Activated T-helper 17 cell treated with anti-CD3 and anti-CD28 coated beads, Interleukin-2, amount 50 U/mL, for 72 hours (primary cell): Measurements from ENCODE around the gene WWTR1. TPM values are rescaled to one million over a fixed set of nuclear protein-coding genes. Genes with fewer than 3 reads are reported as not detected.

Experiments
- ATAC-seq: fragments of 150-1000 bp; cut with Tn5 transposase; replicated peaks from 2 replicates; pipeline ENCODE4 v1.10.0; 2021; ENCODE audit warnings: mild to moderate bottlenecking, moderate library complexity
- H3K27ac Mint-ChIP-seq: one replicate; pipeline ENCODE4 v1.8.0; 2022; ENCODE audit warnings: mixed read lengths
- H3K27me3 Mint-ChIP-seq: one replicate; pipeline ENCODE4 v1.8.0; 2022; ENCODE audit warnings: mixed read lengths
- H3K36me3 Mint-ChIP-seq: one replicate; pipeline ENCODE4 v1.8.0; 2022; ENCODE audit warnings: low read depth, mild to moderate bottlenecking, mixed read lengths
- H3K4me1 Mint-ChIP-seq: one replicate; pipeline ENCODE4 v1.8.0; 2022; ENCODE audit warnings: mixed read lengths
- H3K4me3 Mint-ChIP-seq: one replicate; pipeline ENCODE4 v1.8.0; 2022; ENCODE audit warnings: mild to moderate bottlenecking, mixed read lengths
- H3K9me3 Mint-ChIP-seq: one replicate; pipeline ENCODE4 v1.8.0; 2022; ENCODE audit warnings: mixed read lengths
- total RNA-seq, 2 donors: library from RNA; stranded (reverse); gene quantifications; one replicate each; pipeline ENCODE4 v1.2.3, GENCODE V29; 2022

Gene WWTR1
- total RNA-seq, 2 donors from 2014 or later: 1.8 to 2.8 TPM

- no peaks in the 10 kb centered on the region for H3K9me3 Mint-ChIP-seq
- peaks cover 5% of the 10 kb centered on the region for H3K27me3 Mint-ChIP-seq
- no peak overlapping the region for H3K4me3 Mint-ChIP-seq
- peaks cover 9% of the 10 kb centered on the region for H3K4me1 Mint-ChIP-seq
- H3K36me3 Mint-ChIP-seq: no peaks in the 10 kb centered on the region
- peak overlapping the region; percentile 81 for H3K27ac Mint-ChIP-seq
- ATAC-seq: peak; percentile 84
Observed at GRCh38 chr3:149621218-149622005, 36.4 kb downstream of the WWTR1 start.

GRCh38 chr3:149620291-149621020 lies 37.4 kb downstream of the WWTR1 start:
- Mint-ChIP-seq H3K9me3 (no peaks in the 10 kb centered on the region), H3K27me3 (peaks cover 2% of the 10 kb centered on the region), H3K4me1 (peaks cover 9% of the 10 kb centered on the region), H3K36me3 (no peaks in the 10 kb centered on the region), H3K27ac (peak overlapping the region; percentile 81), H3K4me3 (no peak overlapping the region)
- peak; percentile 87 for ATAC-seq

GRCh38 chr3:149619136-149619535 lies 38.7 kb downstream of the WWTR1 start:
- Mint-ChIP-seq H3K9me3 (no peaks in the 10 kb centered on the region), H3K4me3 (no peak overlapping the region), H3K36me3 (no peaks in the 10 kb centered on the region), H3K27ac (no peak overlapping the region), H3K27me3 (peaks cover 2% of the 10 kb centered on the region), H3K4me1 (peaks cover 9% of the 10 kb centered on the region)
- ATAC-seq: no peak

GRCh38 chr3:149618151-149619123 lies 39.4 kb downstream of the WWTR1 start:
- Mint-ChIP-seq H3K27ac (no peak overlapping the region), H3K27me3 (peaks cover 2% of the 10 kb centered on the region), H3K36me3 (no peaks in the 10 kb centered on the region), H3K4me3 (no peak overlapping the region), H3K9me3 (no peaks in the 10 kb centered on the region), H3K4me1 (peaks cover 9% of the 10 kb centered on the region)
- ATAC-seq: no peak

GRCh38 chr3:149615731-149616221 lies 42.0 kb downstream of the WWTR1 start:
- H3K27me3 Mint-ChIP-seq: peaks cover 8% of the 10 kb centered on the region
- no peak overlapping the region for H3K4me3 Mint-ChIP-seq
- no peaks in the 10 kb centered on the region for H3K9me3 Mint-ChIP-seq
- no peak overlapping the region for H3K27ac Mint-ChIP-seq
- peaks cover 5% of the 10 kb centered on the region for H3K4me1 Mint-ChIP-seq
- no peaks in the 10 kb centered on the region for H3K36me3 Mint-ChIP-seq
- ATAC-seq: no peak

- H3K4me3 Mint-ChIP-seq: no peak overlapping the region
- H3K27ac Mint-ChIP-seq: no peak overlapping the region
- H3K36me3 Mint-ChIP-seq: no peaks in the 10 kb centered on the region
- no peak for ATAC-seq
- no peaks in the 10 kb centered on the region for H3K9me3 Mint-ChIP-seq
- H3K27me3 Mint-ChIP-seq: peaks cover 12% of the 10 kb centered on the region
- no peaks in the 10 kb centered on the region for H3K4me1 Mint-ChIP-seq
Observed at GRCh38 chr3:149613988-149614387, 43.8 kb downstream of the WWTR1 start.

GRCh38 chr3:149612456-149612855 lies 45.4 kb downstream of the WWTR1 start:
- no peaks in the 10 kb centered on the region for H3K4me1 Mint-ChIP-seq
- no peak for ATAC-seq

GRCh38 chr3:149611149-149611548 lies 46.7 kb downstream of the WWTR1 start:
- Mint-ChIP-seq H3K27ac (no peak overlapping the region), H3K27me3 (peaks cover 12% of the 10 kb centered on the region), H3K36me3 (no peaks in the 10 kb centered on the region), H3K4me3 (no peak overlapping the region), H3K9me3 (no peaks in the 10 kb centered on the region), H3K4me1 (no peaks in the 10 kb centered on the region)
- no peak for ATAC-seq

More at GRCh38 chr3:149612456-149612855, 45.4 kb downstream of the WWTR1 start:
- no peak overlapping the region for H3K27ac Mint-ChIP-seq
- H3K27me3 Mint-ChIP-seq: peaks cover 12% of the 10 kb centered on the region
- no peaks in the 10 kb centered on the region for H3K36me3 Mint-ChIP-seq
- H3K9me3 Mint-ChIP-seq: no peaks in the 10 kb centered on the region
- no peak overlapping the region for H3K4me3 Mint-ChIP-seq

GRCh38 chr3:149610351-149611105 lies 47.3 kb downstream of the WWTR1 start:
- no peak for ATAC-seq
- H3K4me3 Mint-ChIP-seq: no peak overlapping the region
- no peak overlapping the region for H3K27ac Mint-ChIP-seq
- no peaks in the 10 kb centered on the region for H3K9me3 Mint-ChIP-seq
- no peaks in the 10 kb centered on the region for H3K36me3 Mint-ChIP-seq
- no peaks in the 10 kb centered on the region for H3K4me1 Mint-ChIP-seq
- peaks cover 12% of the 10 kb centered on the region for H3K27me3 Mint-ChIP-seq

- Mint-ChIP-seq H3K4me1 (no peaks in the 10 kb centered on the region), H3K27me3 (peaks cover 16% of the 10 kb centered on the region), H3K36me3 (no peaks in the 10 kb centered on the region), H3K27ac (no peak overlapping the region), H3K4me3 (no peak overlapping the region), H3K9me3 (no peaks in the 10 kb centered on the region)
- peak; percentile 21 for ATAC-seq
Observed at GRCh38 chr3:149609595-149609994, 48.2 kb downstream of the WWTR1 start.

- ATAC-seq: no peak
- peaks cover 16% of the 10 kb centered on the region for H3K27me3 Mint-ChIP-seq
- H3K36me3 Mint-ChIP-seq: no peaks in the 10 kb centered on the region
- H3K4me3 Mint-ChIP-seq: no peak overlapping the region
- H3K4me1 Mint-ChIP-seq: no peaks in the 10 kb centered on the region
- no peaks in the 10 kb centered on the region for H3K9me3 Mint-ChIP-seq
- H3K27ac Mint-ChIP-seq: no peak overlapping the region
Observed at GRCh38 chr3:149608987-149609386, 48.8 kb downstream of the WWTR1 start.

- Mint-ChIP-seq H3K9me3 (no peaks in the 10 kb centered on the region), H3K4me1 (no peaks in the 10 kb centered on the region), H3K36me3 (no peaks in the 10 kb centered on the region), H3K27me3 (peaks cover 8% of the 10 kb centered on the region), H3K4me3 (no peak overlapping the region), H3K27ac (no peak overlapping the region)
- no peak for ATAC-seq
Observed at GRCh38 chr3:149605902-149606301, 51.9 kb downstream of the WWTR1 start.

- ATAC-seq: no peak
- Mint-ChIP-seq H3K27me3 (peaks cover 3% of the 10 kb centered on the region), H3K27ac (no peak overlapping the region), H3K4me3 (no peak overlapping the region), H3K4me1 (no peaks in the 10 kb centered on the region), H3K36me3 (no peaks in the 10 kb centered on the region), H3K9me3 (no peaks in the 10 kb centered on the region)
Observed at GRCh38 chr3:149604125-149604875, 53.5 kb downstream of the WWTR1 start.
